Large intestine (tissue), 3 donors: Measurements from ENCODE around the gene INTS3. TPM values are rescaled to one million over a fixed set of nuclear protein-coding genes. Genes with fewer than 3 reads are reported as not detected.

Source experiments
- DNase-seq, 2 donors: peaks; one replicate each; pipeline versions ENCODE4 v3.0.0 to v3.0.0-alpha.2; 2013
- H3K27ac ChIP-seq: one replicate; pipeline ENCODE4 v1.5.1; 2013; ENCODE audit warnings: low read length
- H3K27me3 ChIP-seq: 2 replicates; pipeline ENCODE4 v1.6.1; 2013; ENCODE audit warnings: low read length; ENCODE audit not compliant: control insufficient read depth, insufficient read depth
- H3K36me3 ChIP-seq: 2 replicates; pipeline ENCODE4 v1.6.1; 2013; ENCODE audit warnings: low read length; ENCODE audit not compliant: control insufficient read depth, insufficient read depth
- H3K4me1 ChIP-seq: one replicate; pipeline ENCODE4 v1.6.1; 2013; ENCODE audit warnings: low read length; ENCODE audit not compliant: control insufficient read depth, insufficient read depth
- H3K4me3 ChIP-seq: one replicate; pipeline ENCODE4 v1.5.1; 2013; ENCODE audit warnings: low read length
- H3K9me3 ChIP-seq: one replicate; pipeline ENCODE4 v1.6.1; 2013; ENCODE audit warnings: mild to moderate bottlenecking, low read depth, low read length, moderate library complexity; ENCODE audit not compliant: control insufficient read depth
- WGBS: methylation state at CpG from one replicate; pipeline ENCODE4 v1.1.5; 2013; ENCODE audit warnings: low lambda C conversion rate; ENCODE audit not compliant: insufficient coverage; 5-methylcytosine and 5-hydroxymethylcytosine counted together
- polyA plus RNA-seq: library from polyadenylated mRNA; unstranded; fragments of 120-200 nt; gene quantifications from one replicate; pipeline ENCODE4 v1.2.1, GENCODE V29; 2013

INTS3 gene
- polyA plus RNA-seq, 1 donor, result 62.3 TPM

DNA sequence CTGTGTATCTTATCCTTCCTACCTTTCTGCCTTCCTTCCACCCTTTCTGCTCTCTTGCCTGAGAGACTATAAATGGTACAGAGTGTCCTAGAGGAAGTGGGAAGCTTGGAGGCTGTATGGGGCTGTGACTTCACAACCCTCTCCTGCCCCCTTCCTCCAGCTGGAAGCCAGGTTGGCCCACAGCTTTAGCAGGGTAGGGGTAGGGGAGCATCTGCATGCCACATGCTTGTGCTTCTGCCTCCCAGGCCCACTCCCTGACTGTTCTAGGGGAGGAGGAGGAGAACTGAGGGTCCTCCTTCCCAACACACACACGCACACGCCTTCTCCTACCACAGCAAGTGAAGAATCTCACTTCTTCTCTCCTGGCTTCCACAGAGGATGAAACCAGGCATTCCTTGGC lies 43.4 kb downstream of the INTS3 start:
- H3K4me3 ChIP-seq, result no peak overlapping the region
- H3K9me3 ChIP-seq, result no peaks in the 10 kb centered on the region
- H3K27ac ChIP-seq, result no peak overlapping the region
- no peaks in the 10 kb centered on the region for H3K27me3 ChIP-seq
- H3K36me3 ChIP-seq, result peaks cover 62% of the 10 kb centered on the region
- no peak for DNase-seq
- peaks cover 34% of the 10 kb centered on the region for H3K4me1 ChIP-seq
- WGBS, result no CpG with 5 or more reads among the region's 2 CpGs

DNA sequence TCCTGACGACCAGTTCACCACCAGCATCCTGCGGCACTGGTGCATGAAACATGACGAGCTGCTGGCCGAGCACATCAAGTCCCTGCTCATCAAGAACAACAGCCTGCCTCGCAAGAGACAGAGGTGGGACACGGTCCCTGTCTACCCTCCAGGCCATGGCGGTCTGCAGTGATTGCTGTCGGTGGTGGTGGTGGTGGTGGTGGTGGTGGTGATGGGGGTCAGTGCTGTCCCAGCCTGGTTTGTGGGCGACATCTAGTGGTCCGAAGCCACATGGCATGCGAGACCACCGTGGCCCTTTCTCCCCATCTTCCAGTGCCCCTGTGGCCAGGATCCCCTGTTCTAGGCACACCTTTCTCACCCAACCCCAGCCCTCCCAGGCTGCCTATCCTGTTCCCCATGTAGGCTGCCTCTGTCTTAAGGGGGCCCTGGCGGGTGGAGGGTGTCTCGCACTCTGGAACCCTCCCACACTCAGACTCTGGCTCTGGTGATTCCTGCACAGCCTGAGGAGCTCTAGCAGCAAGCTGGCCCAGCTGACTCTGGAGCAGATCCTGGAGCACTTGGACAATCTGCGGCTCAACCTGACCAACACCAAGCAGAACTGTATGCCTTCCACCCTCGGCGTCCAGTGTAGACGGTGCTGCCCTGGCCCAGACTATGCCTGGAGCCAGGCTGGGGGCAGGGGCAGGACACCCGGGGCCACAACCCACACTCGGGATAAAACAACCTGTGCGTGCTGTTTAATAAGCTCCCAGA lies 44.2 kb downstream of the INTS3 start:
- H3K4me1 ChIP-seq, result peaks cover 39% of the 10 kb centered on the region
- no peak overlapping the region for H3K27ac ChIP-seq
- no peaks in the 10 kb centered on the region for H3K27me3 ChIP-seq
- H3K36me3 ChIP-seq, result peaks cover 61% of the 10 kb centered on the region
- no peak overlapping the region for H3K4me3 ChIP-seq
- H3K9me3 ChIP-seq, result no peaks in the 10 kb centered on the region
- no peak for DNase-seq
- WGBS, result no CpG with 5 or more reads among the region's 21 CpGs

DNA sequence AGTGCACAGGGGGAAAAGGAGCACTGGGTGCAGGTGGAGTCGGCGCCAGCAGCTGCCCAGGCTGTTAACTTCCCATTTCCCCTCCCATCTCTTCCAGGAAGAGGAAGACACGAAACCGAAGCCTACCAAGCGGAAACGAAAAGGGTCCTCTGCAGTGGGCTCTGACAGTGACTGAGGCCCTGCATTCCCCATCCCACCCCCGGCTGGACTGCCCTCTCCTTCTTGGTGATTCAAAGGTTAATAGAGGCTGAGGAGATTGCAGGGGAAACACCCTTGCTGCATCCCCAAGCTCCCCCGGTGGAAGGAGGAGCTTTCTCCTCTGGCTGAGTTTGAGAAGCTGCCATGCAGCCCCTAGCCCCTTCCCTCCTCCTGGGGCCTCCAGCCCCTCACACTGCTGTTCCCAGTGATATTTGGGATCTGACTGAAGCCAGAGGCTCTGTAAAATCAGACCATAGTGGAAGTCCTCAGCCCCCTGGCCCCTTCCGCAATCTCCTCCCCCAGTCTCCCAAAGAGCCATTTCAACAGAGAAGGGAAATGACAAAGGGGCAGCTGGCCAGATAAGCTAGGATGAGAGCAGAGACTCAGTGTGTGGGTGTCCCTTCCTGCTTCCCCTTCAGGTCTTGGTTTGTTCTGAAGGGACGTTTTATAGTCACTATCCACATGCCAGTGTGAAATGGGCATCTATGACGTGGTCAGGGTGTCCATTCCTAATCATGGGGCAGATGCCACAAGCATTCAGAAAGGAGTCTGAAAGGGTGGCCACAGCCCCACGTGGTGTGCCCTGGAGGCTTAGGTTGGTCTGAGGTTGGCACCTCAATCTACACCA lies 45.5 kb downstream of the INTS3 start:
- peaks cover 50% of the 10 kb centered on the region for H3K36me3 ChIP-seq
- no peak overlapping the region for H3K4me3 ChIP-seq
- no peaks in the 10 kb centered on the region for H3K27me3 ChIP-seq
- H3K9me3 ChIP-seq, result no peaks in the 10 kb centered on the region
- H3K27ac ChIP-seq, result no peak overlapping the region
- peaks cover 28% of the 10 kb centered on the region for H3K4me1 ChIP-seq
- no CpG with 5 or more reads among the region's 12 CpGs for WGBS
- no peak for DNase-seq

DNA sequence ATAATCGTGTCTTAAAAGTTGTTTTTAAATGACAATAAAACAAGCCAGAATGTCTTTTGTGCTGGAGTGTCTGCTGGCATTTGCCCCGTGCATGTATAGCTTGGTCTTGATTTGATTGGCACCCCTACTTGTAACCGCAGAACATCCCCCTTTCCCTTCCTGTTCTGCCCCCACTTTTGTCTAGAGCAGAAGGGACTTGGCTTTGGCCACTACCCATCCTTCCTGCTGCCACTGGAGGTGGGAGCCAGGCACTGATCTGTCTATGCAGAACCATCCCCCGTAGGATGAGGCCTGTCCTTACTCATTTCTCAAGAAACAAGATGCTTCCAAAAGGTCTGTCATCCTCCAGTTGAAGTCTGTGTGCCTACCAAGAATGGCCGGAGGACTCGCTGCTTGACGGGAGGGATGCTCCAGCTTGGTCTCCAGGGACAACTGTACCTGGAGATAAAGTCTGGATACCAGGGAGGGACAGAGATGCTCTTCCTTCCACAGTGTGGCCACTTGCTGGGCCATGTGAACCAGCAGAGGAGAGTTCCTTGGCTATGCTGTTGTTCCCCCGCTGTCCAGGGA lies 46.3 kb downstream of the INTS3 start:
- Histone ChIP-seq H3K4me1 (peaks cover 21% of the 10 kb centered on the region), H3K9me3 (no peaks in the 10 kb centered on the region), H3K4me3 (no peak overlapping the region), H3K27ac (no peak overlapping the region), H3K36me3 (peaks cover 51% of the 10 kb centered on the region), H3K27me3 (no peaks in the 10 kb centered on the region)
- 67% methylated on average over 1 of the region's 8 CpGs for WGBS
- no peak for DNase-seq

DNA sequence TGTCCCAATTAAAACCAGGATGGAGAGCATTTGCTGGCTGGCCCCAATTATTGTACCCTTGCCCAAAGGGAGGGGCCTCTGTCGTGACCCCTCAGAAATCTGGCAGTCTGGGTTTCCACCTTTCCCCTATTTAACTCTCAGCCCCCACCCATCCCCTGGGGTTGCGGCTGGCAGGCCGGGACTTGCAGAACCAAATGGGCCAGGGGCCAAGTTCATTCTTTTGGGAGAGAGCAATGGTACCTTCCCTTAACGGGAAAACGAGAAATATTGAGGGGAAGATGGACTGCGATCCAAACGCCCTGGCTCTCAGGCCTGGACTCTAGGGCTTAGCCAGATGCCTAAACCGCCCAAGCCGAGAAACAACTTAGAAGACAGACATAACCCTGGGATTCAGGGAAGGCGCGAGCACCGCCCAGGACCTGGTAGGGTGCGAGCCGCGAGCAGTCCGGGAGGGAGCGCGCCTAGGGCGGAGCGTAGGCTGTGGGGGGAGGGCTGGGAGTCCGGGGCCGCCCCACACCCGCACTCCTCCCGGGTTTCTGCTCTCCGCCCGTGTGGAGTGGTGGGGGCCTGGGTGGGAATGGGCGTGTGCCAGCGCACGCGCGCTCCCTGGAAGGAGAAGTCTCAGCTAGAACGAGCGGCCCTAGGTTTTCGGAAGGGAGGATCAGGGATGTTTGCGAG lies 47.1 kb downstream of the INTS3 start, which contains the start of gene SLC27A3:
Gene SLC27A3 (plus strand): TSS at position 628 of the 678 bp plus-strand sequence. CDS start 91 bp downstream, outside the sequence.
- no CpG with 5 or more reads among the region's 35 CpGs for WGBS
- peak within 1 kb of the TSS; percentile 80 for H3K27ac ChIP-seq
- H3K4me3 ChIP-seq, result peak within 1 kb of the TSS; percentile 72
- no peaks in the 10 kb centered on the region for H3K9me3 ChIP-seq
- peaks cover 17% of the 10 kb centered on the region for H3K4me1 ChIP-seq
- H3K36me3 ChIP-seq, result peaks cover 47% of the 10 kb centered on the region
- no peaks in the 10 kb centered on the region for H3K27me3 ChIP-seq
- DNase-seq, result peak in 1 of 2 donors; percentile 79

DNA sequence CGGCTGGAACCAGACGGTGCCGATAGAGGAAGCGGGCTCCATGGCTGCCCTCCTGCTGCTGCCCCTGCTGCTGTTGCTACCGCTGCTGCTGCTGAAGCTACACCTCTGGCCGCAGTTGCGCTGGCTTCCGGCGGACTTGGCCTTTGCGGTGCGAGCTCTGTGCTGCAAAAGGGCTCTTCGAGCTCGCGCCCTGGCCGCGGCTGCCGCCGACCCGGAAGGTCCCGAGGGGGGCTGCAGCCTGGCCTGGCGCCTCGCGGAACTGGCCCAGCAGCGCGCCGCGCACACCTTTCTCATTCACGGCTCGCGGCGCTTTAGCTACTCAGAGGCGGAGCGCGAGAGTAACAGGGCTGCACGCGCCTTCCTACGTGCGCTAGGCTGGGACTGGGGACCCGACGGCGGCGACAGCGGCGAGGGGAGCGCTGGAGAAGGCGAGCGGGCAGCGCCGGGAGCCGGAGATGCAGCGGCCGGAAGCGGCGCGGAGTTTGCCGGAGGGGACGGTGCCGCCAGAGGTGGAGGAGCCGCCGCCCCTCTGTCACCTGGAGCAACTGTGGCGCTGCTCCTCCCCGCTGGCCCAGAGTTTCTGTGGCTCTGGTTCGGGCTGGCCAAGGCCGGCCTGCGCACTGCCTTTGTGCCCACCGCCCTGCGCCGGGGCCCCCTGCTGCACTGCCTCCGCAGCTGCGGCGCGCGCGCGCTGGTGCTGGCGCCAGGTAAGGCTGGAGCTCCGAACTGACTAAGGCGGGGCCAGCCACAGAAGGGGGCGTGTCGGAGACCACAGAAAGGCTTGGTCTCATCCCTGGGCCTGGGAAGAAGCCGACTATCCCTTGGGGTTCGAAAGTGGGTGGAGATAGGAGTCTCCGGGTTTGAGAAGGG lies 47.8 kb downstream of the INTS3 start:
- H3K4me3 ChIP-seq, result peak overlapping the region; percentile 72
- no CpG with 5 or more reads among the region's 83 CpGs for WGBS
- H3K9me3 ChIP-seq, result no peaks in the 10 kb centered on the region
- H3K27ac ChIP-seq, result peak overlapping the region; percentile 80
- no peaks in the 10 kb centered on the region for H3K27me3 ChIP-seq
- peaks cover 17% of the 10 kb centered on the region for H3K4me1 ChIP-seq
- peaks cover 40% of the 10 kb centered on the region for H3K36me3 ChIP-seq
- DNase-seq, result peak; percentile 73 to 85

DNA sequence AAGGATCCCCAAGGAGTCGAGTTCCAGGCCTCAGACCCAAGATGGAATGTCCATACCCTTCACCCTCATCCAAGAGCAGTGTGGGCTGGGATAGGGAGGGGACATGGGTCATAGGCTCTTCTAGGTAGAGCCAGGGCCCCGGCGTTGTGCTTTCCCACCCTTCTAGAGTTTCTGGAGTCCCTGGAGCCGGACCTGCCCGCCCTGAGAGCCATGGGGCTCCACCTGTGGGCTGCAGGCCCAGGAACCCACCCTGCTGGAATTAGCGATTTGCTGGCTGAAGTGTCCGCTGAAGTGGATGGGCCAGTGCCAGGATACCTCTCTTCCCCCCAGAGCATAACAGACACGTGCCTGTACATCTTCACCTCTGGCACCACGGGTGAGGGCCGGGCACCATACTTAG lies 48.5 kb downstream of the INTS3 start:
- no peak for DNase-seq
- H3K27me3 ChIP-seq, result no peaks in the 10 kb centered on the region
- H3K36me3 ChIP-seq, result peaks cover 34% of the 10 kb centered on the region
- H3K4me1 ChIP-seq, result peaks cover 17% of the 10 kb centered on the region
- H3K9me3 ChIP-seq, result no peaks in the 10 kb centered on the region
- WGBS, result no CpG with 5 or more reads among the region's 10 CpGs
- peak overlapping the region; percentile 80 for H3K27ac ChIP-seq
- H3K4me3 ChIP-seq, result peak overlapping the region; percentile 72

DNA sequence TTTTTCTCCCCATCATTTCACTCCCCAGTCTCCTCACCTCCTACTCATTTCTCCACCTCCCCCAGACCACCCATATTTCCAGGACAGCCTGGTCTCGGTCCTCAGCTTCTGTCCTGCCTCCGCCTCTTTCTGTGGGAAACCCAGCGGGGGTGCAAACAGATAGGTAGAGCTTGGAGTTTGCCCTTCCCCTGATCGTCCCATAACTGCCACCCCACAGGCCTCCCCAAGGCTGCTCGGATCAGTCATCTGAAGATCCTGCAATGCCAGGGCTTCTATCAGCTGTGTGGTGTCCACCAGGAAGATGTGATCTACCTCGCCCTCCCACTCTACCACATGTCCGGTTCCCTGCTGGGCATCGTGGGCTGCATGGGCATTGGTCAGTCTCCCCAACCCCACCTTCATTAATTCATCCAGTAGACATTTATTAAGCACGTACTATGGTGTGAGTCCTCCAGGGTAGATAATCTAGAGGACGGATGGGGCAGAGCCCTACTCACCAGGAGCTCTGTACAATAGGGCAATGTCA lies 49.1 kb downstream of the INTS3 start:
- H3K9me3 ChIP-seq, result no peaks in the 10 kb centered on the region
- no peak overlapping the region for H3K27ac ChIP-seq
- WGBS, result no CpG with 5 or more reads among the region's 10 CpGs
- H3K4me3 ChIP-seq, result no peak overlapping the region
- H3K27me3 ChIP-seq, result no peaks in the 10 kb centered on the region
- no peak for DNase-seq
- peaks cover 17% of the 10 kb centered on the region for H3K4me1 ChIP-seq
- H3K36me3 ChIP-seq, result peaks cover 29% of the 10 kb centered on the region

DNA sequence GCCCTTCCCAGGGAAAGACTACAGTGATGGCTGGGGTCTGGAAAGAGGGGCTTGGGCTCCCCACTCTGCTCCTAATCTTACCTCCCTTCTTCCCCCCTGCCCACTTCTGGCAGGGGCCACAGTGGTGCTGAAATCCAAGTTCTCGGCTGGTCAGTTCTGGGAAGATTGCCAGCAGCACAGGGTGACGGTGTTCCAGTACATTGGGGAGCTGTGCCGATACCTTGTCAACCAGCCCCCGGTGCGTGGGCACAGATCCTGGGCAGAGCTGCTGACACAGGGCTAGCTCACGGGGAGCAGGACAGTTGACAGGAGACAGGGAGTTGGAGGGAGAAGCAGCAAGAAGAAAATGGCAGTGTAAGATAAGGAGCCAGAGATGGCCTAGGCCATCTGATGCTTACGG lies 49.8 kb downstream of the INTS3 start:
- DNase-seq, result no peak
- H3K27ac ChIP-seq, result no peak overlapping the region
- H3K4me1 ChIP-seq, result peaks cover 17% of the 10 kb centered on the region
- H3K36me3 ChIP-seq, result peaks cover 21% of the 10 kb centered on the region
- 100% methylated on average over 1 of the region's 7 CpGs for WGBS
- no peaks in the 10 kb centered on the region for H3K9me3 ChIP-seq
- no peaks in the 10 kb centered on the region for H3K27me3 ChIP-seq
- no peak overlapping the region for H3K4me3 ChIP-seq
